HS-5 (cell line): ENCODE data around the gene TRIM63.
"Not testable (repeated sequence)": the region's sequence is repeated elsewhere in the genome, so short reads cannot be mapped to it uniquely, and the experiment has no call there.

Source experiments
- DNase-seq: peaks from one replicate; pipeline ENCODE4 v3.0.0-alpha.2; 2012; ENCODE audit warnings: low read depth

The TRIM63 gene

DNA sequence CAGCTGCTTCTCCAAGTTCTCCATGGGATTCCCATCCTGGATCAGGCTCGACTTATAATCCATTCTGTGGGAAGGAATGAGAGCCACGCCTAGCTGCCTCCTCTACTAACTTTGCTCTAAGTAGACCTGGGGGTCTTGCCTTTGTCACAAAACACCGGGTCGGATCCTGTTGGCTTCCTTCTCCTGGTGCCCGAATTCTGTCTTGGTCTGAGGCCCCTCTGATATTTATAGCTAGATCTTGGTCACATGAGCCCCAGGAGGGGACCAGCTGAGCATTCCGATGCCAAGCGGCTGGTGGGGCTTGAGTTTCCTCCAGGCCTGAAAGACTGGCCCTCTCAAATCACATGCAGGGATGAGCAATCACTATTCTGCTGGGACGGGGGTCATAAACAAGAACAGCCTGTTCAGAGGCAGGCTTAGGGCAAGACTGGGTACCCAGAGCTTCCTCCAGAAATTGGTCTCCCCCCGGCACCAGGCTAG, at the start of gene TRIM63:
Gene TRIM63, minus strand, starts transcription at position 199 of the 480 bp plus-strand sequence. Its CDS starts 136 bp downstream, at position 63.
- no peak for DNase-seq

- DNase-seq, result no peak
These were observed 46.9 kb upstream of the TRIM63 start for GRCh38 chr1:26114165-26114927.

- DNase-seq, result no peak
These were observed 45.0 kb upstream of the TRIM63 start for GRCh38 chr1:26112407-26112775.

DNA sequence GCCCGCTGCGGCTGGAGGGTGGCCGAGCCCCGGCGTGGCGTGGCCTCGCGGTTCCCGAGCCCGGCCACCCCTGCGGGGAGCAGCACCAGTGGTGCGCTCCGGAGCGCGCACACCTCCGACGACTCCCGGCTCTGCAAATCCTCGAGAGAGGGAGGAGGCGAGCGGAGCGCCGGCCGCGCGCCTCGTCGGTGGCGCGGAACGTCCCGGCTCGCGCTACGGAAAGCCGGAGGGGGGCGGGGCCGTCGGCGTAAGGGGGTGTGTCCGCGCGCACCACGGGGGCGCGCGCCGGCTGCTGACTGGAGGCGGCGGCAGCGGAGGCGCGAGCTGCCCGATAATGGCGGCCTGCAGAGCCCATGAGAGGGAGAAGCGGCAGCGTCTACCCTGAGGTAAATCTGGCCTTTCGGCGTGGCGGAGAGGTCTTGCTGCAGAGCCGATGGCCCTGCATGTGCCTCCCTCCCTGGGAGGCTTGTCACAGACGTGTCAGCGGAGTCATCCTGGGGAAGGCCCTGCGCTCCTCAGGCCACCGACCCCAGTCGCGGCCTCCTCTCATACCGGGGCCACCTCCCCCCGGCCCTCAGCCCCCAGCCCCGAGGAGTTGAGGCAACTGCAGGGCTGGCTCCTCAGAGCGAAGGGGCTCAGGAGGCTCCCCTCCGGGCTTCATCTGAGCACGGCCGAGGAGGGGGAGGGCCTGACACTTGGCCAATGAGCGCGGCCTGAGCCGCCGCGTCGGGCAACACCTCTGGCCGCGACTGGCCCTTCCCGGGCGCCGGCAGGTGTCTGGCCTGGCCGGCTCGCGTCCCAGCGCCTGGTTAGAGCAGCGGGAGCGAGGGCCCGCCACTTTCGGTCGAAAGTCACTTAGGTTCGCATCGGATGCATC, 44.3 kb upstream of the TRIM63 start, which contains the start of gene PDIK1L:
Gene PDIK1L, plus strand, starts transcription at position 295 of the 877 bp plus-strand sequence. CDS start 2,485 bp downstream, outside the sequence.
- peak; percentile 70 for DNase-seq

- no peak for DNase-seq
These were observed 43.5 kb upstream of the TRIM63 start for GRCh38 chr1:26110731-26111529.

GRCh38 chr1:26109229-26110164, 42.1 kb upstream of the TRIM63 start:
- no peak for DNase-seq

GRCh38 chr1:26105226-26105548, 37.8 kb upstream of the TRIM63 start:
- DNase-seq, result not testable (repeated sequence)

DNA sequence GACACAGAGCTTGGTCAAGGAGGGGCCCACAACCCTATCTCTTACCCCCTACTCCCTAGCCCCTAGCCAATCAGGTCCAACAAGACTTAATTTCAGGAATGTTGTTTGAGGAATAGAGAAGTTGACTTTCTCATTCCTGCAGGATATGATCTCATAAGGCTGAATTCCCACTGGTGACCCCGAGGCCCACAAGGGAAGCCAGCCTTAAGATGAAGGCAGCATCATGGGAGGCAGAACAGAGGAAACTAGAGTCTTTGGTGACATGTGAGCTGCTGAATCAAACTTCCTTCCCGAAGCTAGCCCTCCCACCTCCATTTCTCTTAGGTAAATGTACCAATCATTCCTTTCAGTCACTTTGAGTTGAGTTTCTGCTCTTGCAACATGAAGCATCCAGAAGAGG, 35.1 kb upstream of the TRIM63 start:
- no peak for DNase-seq

DNA sequence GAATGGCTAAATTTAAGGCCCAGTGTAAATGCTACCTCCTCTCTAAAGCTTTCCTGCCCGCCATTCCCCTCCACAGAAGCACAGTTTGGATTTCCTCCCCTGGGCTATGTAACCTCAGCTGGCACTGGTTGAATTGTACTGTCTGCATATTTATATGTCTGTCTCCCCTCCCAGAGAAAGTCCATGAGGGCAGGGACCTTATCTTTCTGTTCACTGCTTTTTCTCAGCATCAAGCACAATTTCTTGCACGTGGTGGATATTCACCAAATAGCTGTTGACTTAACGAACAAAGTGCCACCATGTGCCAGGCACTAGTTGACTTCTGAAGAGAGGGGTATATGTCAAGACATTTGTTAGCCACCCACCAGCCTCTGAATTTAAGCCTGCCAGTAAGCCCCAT, 34.7 kb upstream of the TRIM63 start:
- no peak for DNase-seq

DNA sequence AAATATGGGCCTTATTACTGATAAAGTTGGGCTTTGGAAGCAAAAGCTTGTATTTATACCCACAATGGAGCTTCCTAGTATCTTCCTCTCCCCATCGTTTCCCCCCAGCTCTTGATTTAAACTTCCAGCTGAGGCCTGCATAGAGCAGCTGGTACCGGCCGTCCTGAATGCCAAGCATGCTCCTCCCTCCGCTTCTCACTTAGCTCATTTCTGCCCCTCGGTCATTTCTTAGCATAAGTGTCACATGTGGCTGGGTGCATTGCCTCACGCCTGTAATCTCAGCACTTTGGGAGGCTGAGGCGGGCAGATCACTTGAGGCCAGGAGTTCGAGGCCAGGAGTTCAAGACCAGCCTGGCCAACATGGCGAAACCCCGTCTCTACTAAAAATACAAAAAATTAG, 32.8 kb upstream of the TRIM63 start:
- not testable (repeated sequence) for DNase-seq

GRCh38 chr1:26099780-26100179, 32.4 kb upstream of the TRIM63 start:
- DNase-seq, result no peak

- DNase-seq, result no peak
These were observed 31.2 kb upstream of the TRIM63 start for GRCh38 chr1:26098602-26099001.

- peak; percentile 69 for DNase-seq
These were observed 30.3 kb upstream of the TRIM63 start for GRCh38 chr1:26097696-26098095.

DNA sequence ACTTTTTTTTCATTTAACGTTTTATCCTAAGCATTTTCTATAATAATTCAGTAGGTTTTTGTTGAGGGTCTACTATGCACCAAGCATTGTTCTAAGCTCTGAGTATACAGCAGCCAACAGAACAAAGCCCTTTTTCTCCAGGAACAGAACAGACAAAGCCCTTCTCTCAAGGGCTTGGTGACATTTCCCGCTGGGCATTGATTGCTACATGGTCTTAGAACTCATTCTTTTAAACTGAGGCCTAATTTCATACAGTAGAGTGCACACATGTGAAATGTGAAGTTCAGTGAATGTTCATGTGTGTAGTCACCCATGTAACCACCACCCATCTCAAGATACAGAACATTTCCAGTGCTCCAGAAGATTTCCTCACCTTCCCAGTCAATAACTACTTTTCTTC, 29.0 kb upstream of the TRIM63 start:
- no peak for DNase-seq

DNA sequence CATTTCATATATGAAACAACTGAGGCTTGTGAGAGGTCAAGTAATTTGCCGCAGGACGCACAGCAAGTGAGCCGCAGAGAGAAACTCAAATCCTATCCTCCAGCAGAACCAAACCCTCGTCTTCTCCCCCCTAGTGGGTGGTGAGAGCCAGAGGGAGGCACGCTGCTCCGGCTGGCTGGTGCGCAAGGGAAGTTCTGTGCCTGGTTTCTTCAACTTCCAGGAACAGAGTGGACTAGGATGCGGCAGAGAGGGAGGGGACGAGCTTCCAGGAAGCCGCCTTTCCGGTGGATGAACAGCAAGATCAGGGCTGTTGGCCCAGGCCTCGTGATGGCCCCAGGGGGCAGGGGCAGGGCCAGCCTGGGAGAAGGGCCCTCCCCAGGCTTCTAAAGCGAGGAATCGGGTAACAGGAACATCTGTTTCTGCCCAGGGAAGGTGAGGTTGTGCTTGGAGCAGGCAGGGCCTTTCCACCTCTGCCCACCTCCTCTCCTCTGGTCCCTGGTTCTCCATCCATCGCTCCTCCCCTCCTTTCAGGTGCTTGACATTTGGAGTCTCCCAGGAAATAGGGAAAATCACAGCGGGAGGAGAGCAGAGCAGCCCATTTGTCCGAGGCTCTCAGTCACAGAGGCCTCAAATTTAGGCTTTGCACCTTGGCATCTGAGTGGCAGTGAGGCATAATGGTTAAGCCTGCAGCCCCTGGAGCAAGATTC, 27.4 kb upstream of the TRIM63 start:
- no peak for DNase-seq

- no peak for DNase-seq
These were observed 26.7 kb upstream of the TRIM63 start for GRCh38 chr1:26094076-26094669.

GRCh38 chr1:26093569-26093968, 26.1 kb upstream of the TRIM63 start:
- DNase-seq, result not testable (repeated sequence)

DNA sequence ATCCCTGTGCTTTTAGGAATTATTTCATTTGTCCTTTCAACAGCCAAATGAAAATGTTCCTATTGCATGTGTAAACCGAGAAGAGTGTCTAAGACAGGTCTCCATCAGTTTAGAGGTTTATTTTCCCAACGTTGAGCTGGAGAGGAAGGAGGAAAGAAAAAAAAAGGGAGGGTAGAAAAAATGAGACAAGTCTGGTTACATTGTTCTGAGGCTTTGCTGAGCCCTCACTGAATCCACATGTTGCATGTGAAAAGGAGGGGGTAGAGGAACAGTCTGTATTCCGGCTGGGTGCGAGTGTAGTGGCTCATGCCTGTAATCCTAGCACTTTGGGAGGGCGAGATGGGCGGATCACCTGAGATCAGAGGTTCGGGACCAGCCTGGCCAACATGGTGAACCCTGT, 25.0 kb upstream of the TRIM63 start:
- DNase-seq, result no peak

GRCh38 chr1:26090893-26091292, 23.5 kb upstream of the TRIM63 start:
- DNase-seq, result no peak

DNA sequence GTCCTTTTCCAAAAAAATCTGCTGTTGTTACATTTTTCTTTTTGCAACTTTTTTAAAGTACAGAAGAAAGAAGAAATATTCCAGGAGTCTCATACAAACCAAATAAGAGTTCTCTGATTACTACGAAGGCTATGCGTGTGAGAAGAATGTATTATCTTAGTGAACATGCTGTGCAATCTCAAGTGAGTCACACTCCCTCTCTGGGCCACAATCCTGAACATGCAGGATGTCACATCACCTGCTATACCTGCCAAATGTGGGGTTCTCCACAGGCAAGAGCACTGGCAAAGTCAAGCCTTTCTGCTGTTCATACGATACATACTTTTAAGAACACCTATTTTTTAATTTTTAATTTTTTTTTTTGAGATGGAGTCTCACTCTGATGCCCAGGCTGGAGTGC, 21.7 kb upstream of the TRIM63 start:
- DNase-seq, result no peak
